ENCODE measurements around the gene KAT6B.

KAT6B gene

DNA sequence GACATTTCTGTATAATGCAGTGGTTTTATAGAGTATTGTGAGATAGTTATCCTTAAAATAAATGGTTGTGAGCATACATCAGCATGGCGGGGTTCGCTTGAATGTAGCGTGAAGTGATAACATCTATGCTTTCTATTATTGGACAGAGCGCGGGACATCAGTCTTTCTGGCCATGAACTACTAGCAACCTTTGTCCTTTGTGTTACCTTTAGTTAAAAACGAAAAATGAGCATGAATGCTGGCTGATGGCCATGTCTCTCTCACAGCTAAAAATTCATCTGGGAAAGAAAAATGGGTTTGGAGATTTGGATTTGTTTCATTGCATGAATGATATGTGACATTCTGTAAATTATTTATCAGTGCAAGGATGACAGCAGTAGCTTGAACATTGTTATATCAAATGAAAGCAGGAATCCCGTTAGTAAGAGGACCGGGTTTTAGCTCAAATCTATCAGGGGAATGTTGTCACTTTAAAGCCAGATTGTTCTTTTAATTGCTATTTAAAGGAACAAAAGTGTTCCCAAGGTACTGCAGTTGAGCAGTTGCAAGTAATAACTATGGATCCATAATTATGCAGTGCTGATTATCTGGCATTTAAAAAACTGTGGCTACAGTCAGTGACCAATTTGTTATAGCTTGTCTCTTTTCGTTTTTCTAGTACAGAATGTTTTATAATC is 131.0 kb downstream of the KAT6B start:
- H3K4me3 ChIP-seq (ENCODE audit: low read length), result no peak overlapping the region
- H3K9ac ChIP-seq (ENCODE audit: low read depth, low read length), result no peak overlapping the region
- H3K4me1 ChIP-seq (ENCODE audit: insufficient read depth, low read length), result 0 out of 2 replicates have a peak, but pooled peaks cover 3% of the 10 kb centered on the region
- 95% methylated on average over 9 of the region's 9 CpGs for WGBS
- H3K27ac ChIP-seq (ENCODE audit: low read depth, low read length), result no peak overlapping the region
- no peaks in the 10 kb centered on the region for H3K9me3 ChIP-seq (ENCODE audit: insufficient read depth, low read depth, low read length)
- H3K36me3 ChIP-seq (ENCODE audit: insufficient read depth, low read length), result no peaks in the 10 kb centered on the region
- no peaks in the 10 kb centered on the region for H3K27me3 ChIP-seq (ENCODE audit: insufficient read depth, low read length)

DNA sequence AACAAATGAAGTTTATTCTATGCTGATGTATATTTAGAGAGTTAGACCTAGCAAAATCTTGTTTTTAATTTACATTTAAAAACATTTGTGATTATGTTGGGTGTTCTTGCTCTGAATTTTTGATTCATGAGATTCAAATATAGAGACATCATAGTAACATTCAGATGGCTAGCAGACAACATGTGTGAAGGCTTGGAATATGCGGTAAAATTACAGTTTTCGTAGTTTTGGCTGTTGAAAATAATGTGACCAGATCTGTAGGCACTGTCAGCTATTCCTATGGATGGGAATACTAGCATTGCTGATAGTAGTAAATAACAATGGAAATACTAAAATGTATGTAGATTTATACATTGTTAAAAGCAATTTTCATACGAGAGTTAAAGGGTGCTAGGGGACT is 131.9 kb downstream of the KAT6B start:
- H3K27ac ChIP-seq (ENCODE audit: low read depth, low read length), result no peak overlapping the region
- no peak overlapping the region for H3K4me3 ChIP-seq (ENCODE audit: low read length)
- no peaks in the 10 kb centered on the region for H3K36me3 ChIP-seq (ENCODE audit: insufficient read depth, low read length)
- 93% methylated on average over 3 of the region's 3 CpGs for WGBS
- no peaks in the 10 kb centered on the region for H3K27me3 ChIP-seq (ENCODE audit: insufficient read depth, low read length)
- no peaks in the 10 kb centered on the region for H3K9me3 ChIP-seq (ENCODE audit: insufficient read depth, low read depth, low read length)
- H3K4me1 ChIP-seq (ENCODE audit: insufficient read depth, low read length), result 0 out of 2 replicates have a peak, but pooled peaks cover 3% of the 10 kb centered on the region
- H3K9ac ChIP-seq (ENCODE audit: low read depth, low read length), result no peak overlapping the region

DNA sequence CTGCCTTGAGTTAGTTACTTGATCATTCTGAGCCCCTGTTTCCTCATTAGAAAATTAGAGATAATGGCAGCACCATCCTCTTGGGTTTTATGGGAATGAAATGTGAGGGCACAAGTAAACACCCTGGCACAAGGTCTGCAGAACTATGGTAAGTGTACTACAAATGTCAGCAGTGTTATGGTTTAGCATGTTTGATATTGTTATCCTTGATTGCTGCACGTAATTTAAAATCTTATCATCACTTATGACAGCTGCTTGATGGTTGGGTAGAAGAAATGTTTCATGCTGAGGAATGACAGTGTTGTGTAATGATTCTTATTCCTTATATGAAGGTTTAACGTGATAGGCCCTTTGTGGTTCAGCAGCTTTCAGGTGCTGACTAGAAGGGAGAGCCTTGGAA is 134.3 kb downstream of the KAT6B start:
- Histone ChIP-seq H3K4me3 (ENCODE audit: low read length) (no peak overlapping the region), H3K27me3 (ENCODE audit: insufficient read depth, low read length) (no peaks in the 10 kb centered on the region), H3K9me3 (ENCODE audit: insufficient read depth, low read depth, low read length) (no peaks in the 10 kb centered on the region), H3K9ac (ENCODE audit: low read depth, low read length) (no peak overlapping the region), H3K4me1 (ENCODE audit: insufficient read depth, low read length) (no peaks in the 10 kb centered on the region), H3K27ac (ENCODE audit: low read depth, low read length) (no peak overlapping the region), H3K36me3 (ENCODE audit: insufficient read depth, low read length) (no peaks in the 10 kb centered on the region)
- WGBS, result 96% methylated on average over 2 of the region's 2 CpGs

DNA sequence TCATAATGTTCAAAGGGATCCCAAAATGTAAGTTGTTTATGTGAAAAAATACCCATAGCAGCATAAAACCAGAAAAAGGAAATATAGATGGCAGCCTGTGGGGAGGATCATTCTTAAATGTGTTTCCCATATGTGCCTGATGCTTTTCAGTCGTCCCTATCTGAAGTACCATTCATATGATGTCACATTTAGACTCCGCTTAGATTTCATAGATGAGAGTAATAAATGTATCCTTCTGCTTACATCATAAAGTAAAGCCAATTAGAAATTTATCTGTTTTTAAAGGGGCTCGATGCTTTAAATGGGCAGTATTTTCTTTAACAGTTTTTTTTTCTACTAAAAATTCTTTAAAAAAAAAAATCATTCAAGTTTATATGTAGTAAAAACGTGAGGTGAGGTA is 136.1 kb downstream of the KAT6B start:
- whole genome bisulfite sequencing, result 85% methylated on average over 2 of the region's 4 CpGs
- H3K4me1 ChIP-seq (ENCODE audit: insufficient read depth, low read length), result no peaks in the 10 kb centered on the region; the same call in 1 of the 2 replicates
- H3K4me3 ChIP-seq (ENCODE audit: low read length), result no peak overlapping the region
- no peaks in the 10 kb centered on the region for H3K36me3 ChIP-seq (ENCODE audit: insufficient read depth, low read length)
- no peaks in the 10 kb centered on the region for H3K27me3 ChIP-seq (ENCODE audit: insufficient read depth, low read length)
- no peak overlapping the region for H3K9ac ChIP-seq (ENCODE audit: low read depth, low read length)
- no peak overlapping the region for H3K27ac ChIP-seq (ENCODE audit: low read depth, low read length)
- no peaks in the 10 kb centered on the region for H3K9me3 ChIP-seq (ENCODE audit: insufficient read depth, low read depth, low read length)

DNA sequence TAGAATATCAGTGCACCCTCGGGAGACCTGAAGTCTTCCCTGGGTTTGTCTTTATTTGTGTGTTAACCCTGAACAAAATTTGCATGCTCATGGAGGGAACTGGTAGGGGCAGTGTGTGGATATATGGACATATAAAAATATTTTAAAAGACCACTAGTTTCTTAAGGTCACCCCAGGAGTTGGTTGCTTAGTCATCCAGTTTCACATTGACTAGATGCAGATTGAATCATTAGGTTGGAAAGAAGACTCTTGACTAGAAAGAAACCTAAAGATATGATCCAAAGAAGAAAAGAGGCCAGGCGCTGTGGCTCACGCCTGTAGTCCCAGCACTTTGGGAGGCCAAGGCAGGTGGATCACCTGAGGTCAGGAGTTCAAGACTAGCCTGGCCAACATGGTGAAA is 137.1 kb downstream of the KAT6B start:
- Histone ChIP-seq H3K4me1 (ENCODE audit: insufficient read depth, low read length) (peaks cover 10% of the 10 kb centered on the region), H3K36me3 (ENCODE audit: insufficient read depth, low read length) (no peaks in the 10 kb centered on the region), H3K27ac (ENCODE audit: low read depth, low read length) (no peak overlapping the region), H3K4me3 (ENCODE audit: low read length) (no peak overlapping the region), H3K27me3 (ENCODE audit: insufficient read depth, low read length) (no peaks in the 10 kb centered on the region), H3K9ac (ENCODE audit: low read depth, low read length) (no peak overlapping the region), H3K9me3 (ENCODE audit: insufficient read depth, low read depth, low read length) (no peaks in the 10 kb centered on the region)
- WGBS, result 90% methylated on average over 3 of the region's 3 CpGs

DNA sequence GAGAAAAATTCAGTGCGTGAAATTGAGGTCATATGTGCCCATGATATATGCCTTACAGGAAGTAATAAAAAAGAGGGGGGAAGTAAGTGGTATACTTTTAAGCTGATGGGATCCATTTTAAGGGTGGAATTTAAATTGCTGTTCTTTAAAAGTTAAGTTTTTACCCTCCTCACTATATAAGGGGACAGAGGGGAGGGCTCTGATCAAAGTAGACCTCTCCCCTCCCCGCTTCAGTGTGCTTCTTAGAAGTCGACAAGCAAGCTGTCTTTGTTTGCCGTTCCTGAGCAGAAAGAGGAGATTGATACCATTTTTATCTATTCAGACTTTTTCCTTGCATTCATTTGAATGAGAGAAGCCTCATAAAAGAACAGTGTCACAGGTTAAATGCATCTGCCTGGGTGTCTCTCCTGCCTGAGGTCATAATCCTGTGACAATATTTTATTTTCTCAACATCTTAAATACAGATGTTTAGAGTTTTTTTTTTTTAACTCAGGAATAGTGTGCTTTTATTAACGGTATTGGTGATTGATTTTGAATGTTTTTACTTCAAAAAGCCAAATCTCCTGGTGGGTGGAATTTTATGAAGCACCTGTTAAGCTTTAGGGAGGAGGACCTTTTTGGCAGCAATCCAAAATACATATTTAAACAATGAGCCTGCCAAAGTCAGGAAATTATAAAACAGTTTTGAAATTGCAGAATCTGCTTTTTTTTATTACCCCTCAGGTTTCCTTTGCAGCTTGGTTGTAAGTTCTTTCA is 141.7 kb downstream of the KAT6B start:
- Histone ChIP-seq H3K9ac (ENCODE audit: low read depth, low read length) (no peak overlapping the region), H3K27ac (ENCODE audit: low read depth, low read length) (no peak overlapping the region), H3K9me3 (ENCODE audit: insufficient read depth, low read depth, low read length) (no peaks in the 10 kb centered on the region), H3K4me1 (ENCODE audit: insufficient read depth, low read length) (peaks cover 16% of the 10 kb centered on the region), H3K36me3 (ENCODE audit: insufficient read depth, low read length) (no peaks in the 10 kb centered on the region), H3K4me3 (ENCODE audit: low read length) (no peak overlapping the region), H3K27me3 (ENCODE audit: insufficient read depth, low read length) (no peaks in the 10 kb centered on the region)
- 64% methylated on average over 5 of the region's 5 CpGs for WGBS

DNA sequence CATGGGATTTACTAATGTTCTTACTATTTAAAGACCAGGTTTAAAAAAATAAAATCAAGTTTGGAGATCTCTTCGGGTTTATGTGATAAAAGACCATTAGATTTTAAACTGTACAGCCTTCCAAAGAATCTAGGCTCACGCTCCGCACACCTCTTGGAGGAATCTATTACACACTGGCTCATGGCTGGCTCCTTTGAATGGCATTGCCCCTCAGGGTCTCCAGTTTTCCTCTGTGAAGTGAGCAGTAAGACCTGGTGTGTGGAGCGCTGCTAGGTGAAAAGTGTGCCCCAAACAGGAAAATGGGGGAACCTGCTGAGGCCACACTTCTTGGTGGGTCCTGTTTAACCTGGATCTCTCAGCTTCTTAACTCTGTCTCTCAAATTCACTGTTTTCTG is 142.3 kb downstream of the KAT6B start:
- 92% methylated on average over 4 of the region's 4 CpGs for WGBS
- H3K4me3 ChIP-seq (ENCODE audit: low read length), result no peak overlapping the region
- no peaks in the 10 kb centered on the region for H3K9me3 ChIP-seq (ENCODE audit: insufficient read depth, low read depth, low read length)
- peaks cover 16% of the 10 kb centered on the region for H3K4me1 ChIP-seq (ENCODE audit: insufficient read depth, low read length)
- H3K27me3 ChIP-seq (ENCODE audit: insufficient read depth, low read length), result no peaks in the 10 kb centered on the region
- no peak overlapping the region for H3K9ac ChIP-seq (ENCODE audit: low read depth, low read length)
- H3K36me3 ChIP-seq (ENCODE audit: insufficient read depth, low read length), result no peaks in the 10 kb centered on the region
- H3K27ac ChIP-seq (ENCODE audit: low read depth, low read length), result peak overlapping the region; percentile 28; the same call in 1 of the 2 replicates

DNA sequence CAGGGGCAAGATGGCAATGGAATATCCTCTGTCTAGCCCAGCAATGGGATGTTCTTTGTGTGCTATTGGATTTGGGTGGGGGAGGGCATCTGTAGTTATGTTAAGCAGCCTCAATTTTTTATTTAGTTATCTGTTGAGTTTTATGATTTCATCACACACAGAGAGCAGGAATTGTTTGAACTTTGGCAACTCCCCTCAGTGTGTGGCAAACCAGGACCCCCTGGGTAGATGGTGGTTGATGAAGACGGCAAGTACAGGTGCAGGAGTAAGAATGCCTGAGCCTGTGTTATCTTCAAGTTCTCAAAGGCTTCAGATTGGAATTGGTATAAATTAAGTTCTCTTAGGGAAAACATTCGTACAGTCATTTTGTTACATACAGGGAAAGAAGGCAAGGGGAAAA is 142.7 kb downstream of the KAT6B start:
- Histone ChIP-seq H3K27me3 (ENCODE audit: insufficient read depth, low read length) (no peaks in the 10 kb centered on the region), H3K4me1 (ENCODE audit: insufficient read depth, low read length) (peaks cover 16% of the 10 kb centered on the region), H3K9me3 (ENCODE audit: insufficient read depth, low read depth, low read length) (no peaks in the 10 kb centered on the region), H3K4me3 (ENCODE audit: low read length) (no peak overlapping the region), H3K36me3 (ENCODE audit: insufficient read depth, low read length) (no peaks in the 10 kb centered on the region), H3K9ac (ENCODE audit: low read depth, low read length) (no peak overlapping the region), H3K27ac (ENCODE audit: low read depth, low read length) (no peak overlapping the region)
- WGBS, result 81% methylated on average over 2 of the region's 2 CpGs

DNA sequence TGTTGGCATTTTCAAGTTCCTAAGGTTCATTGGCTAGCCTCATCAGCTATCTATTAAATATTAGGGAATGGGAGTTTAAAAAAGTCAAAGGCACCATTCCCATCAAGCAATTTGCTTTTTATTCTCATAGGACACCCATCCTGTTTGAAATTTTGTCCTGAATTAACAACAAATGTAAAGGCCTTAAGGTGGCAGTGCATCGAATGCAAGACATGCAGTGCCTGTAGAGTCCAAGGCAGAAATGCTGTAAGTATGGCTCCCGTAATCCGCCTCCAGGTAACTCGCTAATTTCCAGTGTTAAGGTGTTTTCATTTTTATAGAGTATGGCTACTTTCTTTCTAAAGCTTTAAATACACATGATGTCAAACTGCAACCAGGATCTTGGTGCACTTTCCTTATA is 143.1 kb downstream of the KAT6B start:
- Histone ChIP-seq H3K9me3 (ENCODE audit: insufficient read depth, low read depth, low read length) (no peaks in the 10 kb centered on the region), H3K9ac (ENCODE audit: low read depth, low read length) (no peak overlapping the region), H3K36me3 (ENCODE audit: insufficient read depth, low read length) (no peaks in the 10 kb centered on the region), H3K4me3 (ENCODE audit: low read length) (no peak overlapping the region), H3K27me3 (ENCODE audit: insufficient read depth, low read length) (no peaks in the 10 kb centered on the region), H3K27ac (ENCODE audit: low read depth, low read length) (no peak overlapping the region), H3K4me1 (ENCODE audit: insufficient read depth, low read length) (peaks cover 16% of the 10 kb centered on the region)
- 92% methylated on average over 4 of the region's 4 CpGs for WGBS

DNA sequence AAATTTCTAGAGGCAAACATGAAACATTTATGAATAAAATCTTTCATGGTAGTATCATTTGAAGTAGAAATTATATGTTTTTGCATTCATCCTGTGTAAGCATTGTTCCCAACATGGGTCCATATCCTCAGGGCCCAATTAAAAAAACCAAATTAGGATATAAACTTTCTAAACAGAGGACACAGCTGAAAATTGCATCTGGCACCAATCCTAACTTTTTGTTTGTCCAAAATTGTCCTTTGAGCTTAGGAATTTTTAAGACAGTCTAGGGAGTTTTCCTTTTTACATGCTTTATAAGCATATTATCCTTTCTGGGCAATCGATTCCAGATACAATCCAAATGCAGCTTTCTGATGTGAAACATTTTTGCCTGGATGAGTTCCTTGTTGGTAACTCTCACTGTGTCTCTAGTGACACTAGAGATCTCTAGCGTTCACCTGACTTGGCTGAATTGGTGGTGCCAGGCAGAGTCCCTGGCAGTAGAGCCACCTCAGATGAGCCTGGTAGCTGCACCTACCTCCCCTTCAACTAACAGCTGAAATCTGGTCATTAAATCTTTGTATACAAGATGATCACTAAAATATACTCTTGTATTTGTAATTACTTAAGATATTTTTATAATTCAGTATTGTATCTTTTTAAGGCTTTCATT is 147.5 kb downstream of the KAT6B start:
- Histone ChIP-seq H3K9me3 (ENCODE audit: insufficient read depth, low read depth, low read length) (no peaks in the 10 kb centered on the region), H3K9ac (ENCODE audit: low read depth, low read length) (no peak overlapping the region), H3K4me1 (ENCODE audit: insufficient read depth, low read length) (peaks cover 2% of the 10 kb centered on the region; the same call in 1 of the 2 replicates), H3K27me3 (ENCODE audit: insufficient read depth, low read length) (no peaks in the 10 kb centered on the region), H3K4me3 (ENCODE audit: low read length) (no peak overlapping the region), H3K36me3 (ENCODE audit: insufficient read depth, low read length) (peaks cover 13% of the 10 kb centered on the region), H3K27ac (ENCODE audit: low read depth, low read length) (no peak overlapping the region)
- 99% methylated on average over 2 of the region's 2 CpGs for WGBS

DNA sequence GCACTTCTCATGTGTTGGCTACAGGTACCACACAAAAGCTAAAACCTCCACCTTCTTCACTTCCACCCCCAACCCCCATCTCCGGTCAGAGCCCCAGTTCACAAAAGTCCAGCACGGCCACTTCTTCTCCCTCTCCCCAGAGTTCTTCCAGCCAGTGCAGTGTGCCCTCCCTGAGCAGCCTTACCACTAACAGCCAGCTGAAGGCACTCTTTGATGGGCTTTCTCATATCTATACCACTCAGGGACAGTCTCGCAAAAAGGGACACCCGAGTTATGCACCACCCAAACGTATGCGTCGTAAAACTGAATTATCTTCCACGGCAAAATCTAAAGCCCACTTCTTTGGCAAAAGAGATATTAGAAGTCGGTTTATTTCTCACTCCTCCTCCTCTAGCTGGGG is 149.4 kb downstream of the KAT6B start:
- 96% methylated on average over 8 of the region's 9 CpGs for WGBS
- Histone ChIP-seq H3K27me3 (ENCODE audit: insufficient read depth, low read length) (no peaks in the 10 kb centered on the region), H3K4me1 (ENCODE audit: insufficient read depth, low read length) (no peaks in the 10 kb centered on the region), H3K9ac (ENCODE audit: low read depth, low read length) (no peak overlapping the region), H3K36me3 (ENCODE audit: insufficient read depth, low read length) (peaks cover 18% of the 10 kb centered on the region), H3K27ac (ENCODE audit: low read depth, low read length) (no peak overlapping the region), H3K9me3 (ENCODE audit: insufficient read depth, low read depth, low read length) (no peaks in the 10 kb centered on the region), H3K4me3 (ENCODE audit: low read length) (no peak overlapping the region)
